Mucosa of rectum (tissue), 2 donors: Measurements from ENCODE around the gene PAQR9.

ENCODE experiments used
- H3K27ac ChIP-seq, 2 donors: one replicate each; pipeline ENCODE4 v1.7.0; 2013; ENCODE audit warnings: inconsistent platforms in 2 of 2, low read depth in 2 of 2, low read length in 2 of 2
- H3K27me3 ChIP-seq, 2 donors: one replicate each; pipeline ENCODE4 v1.7.0; 2013; ENCODE audit warnings: low read length in 2 of 2; ENCODE audit not compliant: control insufficient read depth in 2 of 2, insufficient read depth in 2 of 2
- H3K36me3 ChIP-seq, 2 donors: one replicate each; pipeline ENCODE4 v1.7.0; 2013; ENCODE audit warnings: low read length in 2 of 2; ENCODE audit not compliant: control insufficient read depth in 2 of 2, insufficient read depth in 2 of 2
- H3K4me1 ChIP-seq, 2 donors: one replicate each; pipeline ENCODE4 v1.7.0; 2013; ENCODE audit warnings: low read length in 2 of 2, mild to moderate bottlenecking in 1 of 2; ENCODE audit not compliant: control insufficient read depth in 2 of 2, insufficient read depth in 2 of 2
- H3K4me3 ChIP-seq, 2 donors: one replicate each; pipeline ENCODE4 v1.7.0; 2013; ENCODE audit warnings: low read length in 2 of 2
- H3K9ac ChIP-seq, 2 donors: one replicate each; pipeline ENCODE4 v1.7.0; 2013; ENCODE audit warnings: low read length in 2 of 2, low read depth in 1 of 2, mild to moderate bottlenecking in 1 of 2
- H3K9me3 ChIP-seq, 2 donors: one replicate each; pipeline ENCODE4 v1.7.0; 2013; ENCODE audit warnings: low read length in 2 of 2; ENCODE audit not compliant: control insufficient read depth in 2 of 2
- donor health status: healthy.
- donor health status: Normal muscosa, but diverticular disease.

PAQR9 gene

GRCh38 chr3:142968319-142969025, 5.0 kb upstream of the PAQR9 start:
- Histone ChIP-seq H3K36me3 (no peaks in the 10 kb centered on the region), H3K27ac (no peak overlapping the region), H3K27me3 (peaks cover 18 to 21% of the 10 kb centered on the region in 2 donors), H3K9ac (no peak overlapping the region), H3K4me1 (peaks cover 2% of the 10 kb centered on the region in 2 donors), H3K9me3 (no peaks in the 10 kb centered on the region), H3K4me3 (no peak overlapping the region)

GRCh38 chr3:142966808-142967207, 3.3 kb upstream of the PAQR9 start:
- Histone ChIP-seq H3K27ac (no peak overlapping the region), H3K4me3 (no peak overlapping the region), H3K36me3 (no peaks in the 10 kb centered on the region), H3K9me3 (no peaks in the 10 kb centered on the region), H3K27me3 (peaks cover 27 to 30% of the 10 kb centered on the region in 2 donors), H3K4me1 (peaks cover 2% of the 10 kb centered on the region in 2 donors), H3K9ac (no peak overlapping the region)

- Histone ChIP-seq H3K9ac (no peak overlapping the region), H3K4me3 (no peak overlapping the region), H3K4me1 (peaks cover 2% of the 10 kb centered on the region in 2 donors), H3K27ac (no peak overlapping the region), H3K9me3 (no peaks in the 10 kb centered on the region), H3K27me3 (peaks cover 26 to 39% of the 10 kb centered on the region in 2 donors), H3K36me3 (no peaks in the 10 kb centered on the region)
Observed at GRCh38 chr3:142965581-142965980, 2.1 kb upstream of the PAQR9 start.

GRCh38 chr3:142963234-142963515, 299 bp downstream of the PAQR9 start:
- no peaks in the 10 kb centered on the region for H3K9me3 ChIP-seq
- H3K27ac ChIP-seq, result no peak overlapping the region
- H3K36me3 ChIP-seq, result no peaks in the 10 kb centered on the region
- peaks cover 26 to 47% of the 10 kb centered on the region in 2 donors for H3K27me3 ChIP-seq
- H3K4me3 ChIP-seq, result no peak overlapping the region
- peaks cover 2% of the 10 kb centered on the region in 2 donors for H3K4me1 ChIP-seq
- H3K9ac ChIP-seq, result no peak overlapping the region

- peaks cover 31 to 47% of the 10 kb centered on the region in 2 donors for H3K27me3 ChIP-seq
- H3K36me3 ChIP-seq, result no peaks in the 10 kb centered on the region
- H3K9me3 ChIP-seq, result no peaks in the 10 kb centered on the region
- peaks cover 2% of the 10 kb centered on the region in 2 donors for H3K4me1 ChIP-seq
- no peak overlapping the region for H3K4me3 ChIP-seq
- H3K27ac ChIP-seq, result no peak overlapping the region
- H3K9ac ChIP-seq, result no peak overlapping the region
Observed at GRCh38 chr3:142962520-142963233, 797 bp downstream of the PAQR9 start.

- Histone ChIP-seq H3K4me1 (peaks cover 2% of the 10 kb centered on the region in 2 donors), H3K36me3 (no peaks in the 10 kb centered on the region), H3K27ac (no peak overlapping the region), H3K4me3 (no peak overlapping the region), H3K27me3 (peaks cover 33 to 50% of the 10 kb centered on the region in 2 donors), H3K9me3 (no peaks in the 10 kb centered on the region), H3K9ac (no peak overlapping the region)
Observed at GRCh38 chr3:142962175-142962519, 1.3 kb downstream of the PAQR9 start.

GRCh38 chr3:142961539-142961938, 1.9 kb downstream of the PAQR9 start:
- H3K4me3 ChIP-seq, result no peak overlapping the region
- no peak overlapping the region for H3K9ac ChIP-seq
- H3K9me3 ChIP-seq, result no peaks in the 10 kb centered on the region
- no peaks in the 10 kb centered on the region for H3K36me3 ChIP-seq
- no peak overlapping the region for H3K27ac ChIP-seq
- H3K4me1 ChIP-seq, result peaks cover 2% of the 10 kb centered on the region in 2 donors
- H3K27me3 ChIP-seq, result peaks cover 30 to 48% of the 10 kb centered on the region in 2 donors

- Histone ChIP-seq H3K36me3 (no peaks in the 10 kb centered on the region), H3K9me3 (no peaks in the 10 kb centered on the region), H3K4me3 (no peak overlapping the region), H3K9ac (no peak overlapping the region), H3K27me3 (peaks cover 30 to 43% of the 10 kb centered on the region in 2 donors), H3K27ac (no peak overlapping the region), H3K4me1 (peaks cover 2% of the 10 kb centered on the region in 2 donors)
Observed at GRCh38 chr3:142960322-142960850, 3.1 kb downstream of the PAQR9 start.

GRCh38 chr3:142958707-142959106, 4.8 kb downstream of the PAQR9 start:
- H3K4me3 ChIP-seq, result no peak overlapping the region
- no peak overlapping the region for H3K27ac ChIP-seq
- peaks cover 23 to 35% of the 10 kb centered on the region in 2 donors for H3K27me3 ChIP-seq
- H3K4me1 ChIP-seq, result no peaks in the 10 kb centered on the region
- H3K9me3 ChIP-seq, result no peaks in the 10 kb centered on the region
- H3K9ac ChIP-seq, result no peak overlapping the region
- no peaks in the 10 kb centered on the region for H3K36me3 ChIP-seq

- no peaks in the 10 kb centered on the region for H3K9me3 ChIP-seq
- H3K27me3 ChIP-seq, result peaks cover 5 to 8% of the 10 kb centered on the region in 2 donors
- no peak overlapping the region for H3K4me3 ChIP-seq
- H3K9ac ChIP-seq, result no peak overlapping the region
- H3K27ac ChIP-seq, result no peak overlapping the region
- no peaks in the 10 kb centered on the region for H3K36me3 ChIP-seq
- no peaks in the 10 kb centered on the region for H3K4me1 ChIP-seq
Observed at GRCh38 chr3:142953443-142953842, 10.0 kb downstream of the PAQR9 start.
